Chondrocyte (in vitro differentiated cells): ENCODE data around the gene GAK. TPM values are rescaled to one million over a fixed set of nuclear protein-coding genes. Genes with fewer than 3 reads are reported as not detected.

ENCODE experiments used
- DNase-seq: peaks from one replicate; pipeline ENCODE4 v3.0.0; 2021; ENCODE audit warnings: mixed read lengths, low spot score
- H3K27ac Mint-ChIP-seq: one replicate; pipeline ENCODE4 v1.8.0; 2021; ENCODE audit warnings: mild to moderate bottlenecking, moderate library complexity, mixed read lengths; ENCODE audit not compliant: unreplicated experiment
- H3K27me3 Mint-ChIP-seq: 2 replicates; pipeline ENCODE4 v1.8.0; 2021; ENCODE audit warnings: low read depth, mixed read lengths
- H3K36me3 Mint-ChIP-seq: 2 replicates; pipeline ENCODE4 v1.8.0; 2021; ENCODE audit warnings: low read depth, mixed read lengths
- H3K4me1 Mint-ChIP-seq: 2 replicates; pipeline ENCODE4 v1.8.0; 2021; ENCODE audit warnings: low read depth, mild to moderate bottlenecking, mixed read lengths
- H3K4me3 Mint-ChIP-seq: one replicate; pipeline ENCODE4 v1.8.0; 2021; ENCODE audit warnings: mild to moderate bottlenecking, moderate library complexity, mixed read lengths; ENCODE audit not compliant: unreplicated experiment
- H3K9me3 Mint-ChIP-seq: 2 replicates; pipeline ENCODE4 v1.8.0; 2021; ENCODE audit warnings: low read depth, mixed read lengths
- CTCF ChIP-seq: fragments of 200-600 bp; sonication (generic); IDR thresholded peaks from 2 replicates; pipeline ENCODE4 v1.5.0; 2021; ENCODE audit warnings: antibody characterized with exemption, mild to moderate bottlenecking, moderate library complexity
- total RNA-seq: library from RNA; stranded (reverse); gene quantifications from 3 replicates; pipeline ENCODE4 v1.2.1, GENCODE V29; 2021

The GAK gene
- total RNA-seq, 1 donor from 2014 or later: 61.4 TPM

GRCh38 chr4:912548-913279 is 19.4 kb downstream of the GAK start:
- H3K4me1 Mint-ChIP-seq: peaks cover 10% of the 10 kb centered on the region
- H3K4me3 Mint-ChIP-seq: no peak overlapping the region
- peak; percentile 52 for DNase-seq
- peaks cover 2% of the 10 kb centered on the region for H3K9me3 Mint-ChIP-seq
- no peak for TF ChIP-seq CTCF
- H3K27ac Mint-ChIP-seq: no peak overlapping the region
- no peaks in the 10 kb centered on the region for H3K36me3 Mint-ChIP-seq
- no peaks in the 10 kb centered on the region for H3K27me3 Mint-ChIP-seq

GRCh38 chr4:911871-912490 is 20.1 kb downstream of the GAK start:
- peak; percentile 68 for DNase-seq
- H3K27me3 Mint-ChIP-seq: no peaks in the 10 kb centered on the region
- no peaks in the 10 kb centered on the region for H3K36me3 Mint-ChIP-seq
- H3K27ac Mint-ChIP-seq: no peak overlapping the region
- peaks cover 10% of the 10 kb centered on the region for H3K4me1 Mint-ChIP-seq
- H3K9me3 Mint-ChIP-seq: no peaks in the 10 kb centered on the region
- no peak overlapping the region for H3K4me3 Mint-ChIP-seq
- TF ChIP-seq CTCF: no peak

GRCh38 chr4:911221-911751 is 20.8 kb downstream of the GAK start:
- peak; percentile 93 for DNase-seq
- no peaks in the 10 kb centered on the region for H3K27me3 Mint-ChIP-seq
- no peaks in the 10 kb centered on the region for H3K9me3 Mint-ChIP-seq
- TF ChIP-seq CTCF: no peak
- H3K27ac Mint-ChIP-seq: no peak overlapping the region
- peaks cover 10% of the 10 kb centered on the region for H3K4me1 Mint-ChIP-seq
- H3K36me3 Mint-ChIP-seq: no peaks in the 10 kb centered on the region
- no peak overlapping the region for H3K4me3 Mint-ChIP-seq

- Mint-ChIP-seq H3K27ac (no peak overlapping the region), H3K9me3 (no peaks in the 10 kb centered on the region), H3K36me3 (no peaks in the 10 kb centered on the region), H3K27me3 (no peaks in the 10 kb centered on the region), H3K4me3 (no peak overlapping the region), H3K4me1 (peaks cover 5% of the 10 kb centered on the region)
- no peak for TF ChIP-seq CTCF
- peak; percentile 76 for DNase-seq
Measured at GRCh38 chr4:910366-911091, 21.6 kb downstream of the GAK start.

GRCh38 chr4:909821-910220 is 22.3 kb downstream of the GAK start:
- Mint-ChIP-seq H3K36me3 (no peaks in the 10 kb centered on the region), H3K9me3 (no peaks in the 10 kb centered on the region), H3K27me3 (no peaks in the 10 kb centered on the region), H3K4me1 (no peaks in the 10 kb centered on the region), H3K27ac (no peak overlapping the region), H3K4me3 (no peak overlapping the region)
- TF ChIP-seq CTCF: no peak
- DNase-seq: peak; percentile 82
